IPS DF 4.7 (cell line): ENCODE data around the gene TRPM3.

Experiments used
- DNase-seq: peaks from one replicate; pipeline ENCODE4 v3.0.0-alpha.2; 2013; ENCODE audit warnings: low spot score; ENCODE audit errors: extremely low read depth

TRPM3 gene

DNA sequence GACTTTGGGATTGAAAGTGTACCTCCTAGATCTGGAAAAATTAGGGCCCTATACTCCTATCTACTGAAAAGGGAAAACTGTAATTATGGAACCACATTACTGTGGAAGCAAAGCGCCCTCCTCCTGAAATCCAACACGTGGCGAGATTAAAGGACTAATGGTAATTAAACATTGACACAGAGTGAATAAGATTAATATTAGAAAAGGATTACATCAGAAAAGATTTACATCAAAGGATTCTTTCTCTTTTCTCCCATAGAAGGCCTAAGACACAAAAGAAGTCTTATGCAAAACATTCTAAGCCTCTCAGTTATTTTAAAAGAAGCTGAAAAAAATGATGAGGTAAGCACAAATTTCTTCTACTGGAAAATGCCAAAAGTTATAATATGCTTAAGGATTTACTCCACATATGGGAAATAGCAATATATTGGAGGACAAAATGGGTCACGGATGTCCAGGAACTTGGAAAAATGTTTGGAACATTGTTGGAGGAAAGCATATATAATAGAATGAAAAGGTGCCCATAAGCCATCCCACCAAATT, 227.8 kb downstream of the TRPM3 start:
- DNase-seq, result no peak

- no peak for DNase-seq
Observed at GRCh38 chr9:70888471-70888870, 232.9 kb downstream of the TRPM3 start.

- no peak for DNase-seq
Observed at GRCh38 chr9:70887826-70888225, 233.6 kb downstream of the TRPM3 start.

DNA sequence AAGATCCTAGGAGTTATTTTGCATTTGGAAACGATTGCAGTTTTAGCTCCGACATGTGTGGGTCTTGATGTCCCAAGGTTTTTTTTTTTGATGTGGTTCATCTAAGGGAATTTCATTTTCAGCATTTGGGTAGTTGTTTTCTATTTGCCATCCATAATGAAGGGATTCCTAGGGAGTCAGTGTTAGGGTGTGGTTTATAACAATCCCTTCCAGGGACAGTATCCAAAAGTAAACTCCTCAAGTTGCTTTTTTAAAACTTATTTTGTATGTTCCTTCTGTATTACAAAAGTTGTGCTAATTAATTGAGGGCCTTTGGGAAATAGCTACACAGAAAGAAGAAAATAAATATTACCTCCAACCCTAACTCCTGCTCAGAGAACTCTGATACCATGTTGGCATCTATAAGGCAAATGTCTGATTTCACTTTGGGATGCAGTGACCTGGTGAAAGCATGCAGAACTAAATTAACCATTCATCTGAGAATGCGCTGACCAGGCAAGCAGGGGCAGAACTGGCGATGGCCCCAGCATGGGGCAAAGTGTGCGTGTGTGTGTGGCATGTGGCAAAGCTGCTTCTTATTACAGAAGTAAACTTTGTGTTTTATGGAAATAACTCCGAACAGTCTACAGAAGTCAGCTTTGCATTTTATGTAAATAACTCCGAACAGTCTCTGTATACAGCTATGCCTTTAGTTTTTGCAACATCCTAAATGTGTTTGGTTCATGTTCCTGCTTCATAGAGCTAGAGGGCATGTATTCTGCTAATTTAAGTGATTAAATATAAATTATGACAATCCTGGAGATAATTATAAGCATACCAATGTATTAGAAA, 237.2 kb downstream of the TRPM3 start:
- DNase-seq, result no peak

GRCh38 chr9:70883056-70883455, 238.4 kb downstream of the TRPM3 start:
- DNase-seq, result no peak

- no peak for DNase-seq
Observed at GRCh38 chr9:70881333-70881732, 240.1 kb downstream of the TRPM3 start.

DNA sequence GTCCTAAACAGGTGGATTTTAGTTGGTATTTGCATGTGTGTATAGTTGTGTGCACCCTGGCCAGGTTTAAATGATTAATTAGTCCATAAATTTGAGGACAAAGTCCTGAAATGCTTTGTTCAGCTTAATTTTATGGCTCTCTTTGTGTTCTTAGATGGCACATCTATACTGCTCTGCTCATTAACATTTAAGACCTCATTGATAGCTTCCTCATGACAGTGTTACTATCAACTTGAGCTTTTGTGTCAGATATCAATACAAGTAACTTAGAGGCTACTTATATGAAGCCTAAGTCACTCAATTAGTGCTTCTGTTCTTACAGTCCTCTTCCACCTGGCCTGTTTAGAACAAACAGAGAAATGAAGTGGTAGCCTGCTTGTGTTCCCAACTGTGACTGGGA, 240.9 kb downstream of the TRPM3 start:
- no peak for DNase-seq

- DNase-seq, result no peak
Observed at GRCh38 chr9:70878576-70878975, 242.8 kb downstream of the TRPM3 start.

DNA sequence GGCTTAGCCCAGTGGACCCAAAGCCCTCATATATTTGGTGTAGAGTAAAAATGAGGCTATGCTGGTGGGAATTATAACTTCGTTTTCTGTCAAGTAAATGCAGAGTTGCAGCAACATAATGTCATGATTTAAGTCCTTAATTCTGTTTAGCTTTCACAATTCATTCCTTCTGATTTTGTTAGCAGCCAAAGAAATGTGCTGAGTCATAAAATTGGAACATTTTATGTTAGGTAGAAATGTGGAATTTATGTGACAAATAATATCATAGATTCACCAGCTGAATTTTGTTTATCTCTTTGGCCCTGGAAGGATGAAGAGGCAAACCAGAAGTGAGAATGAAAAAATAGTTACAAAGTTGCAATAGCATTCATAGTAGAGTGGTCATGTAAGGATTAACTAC, 247.0 kb downstream of the TRPM3 start:
- DNase-seq, result no peak

DNA sequence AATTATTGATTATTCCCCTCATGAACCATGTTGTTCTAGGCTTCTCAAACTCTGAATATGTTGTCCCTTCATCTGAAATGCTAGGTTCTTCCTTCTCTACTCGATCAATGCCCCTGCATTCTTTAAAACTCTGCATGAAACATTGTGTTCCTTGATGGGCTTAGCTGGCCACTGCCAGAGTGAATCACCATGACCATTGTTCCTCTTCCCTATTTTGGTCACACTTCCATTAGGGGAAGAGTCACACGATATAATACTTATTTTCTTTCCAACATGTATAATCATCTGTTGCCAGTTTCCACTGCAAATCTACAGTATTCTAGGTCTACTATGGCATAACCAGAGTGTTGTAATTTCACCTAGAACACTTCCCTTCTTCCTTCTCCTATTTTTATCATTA, 247.9 kb downstream of the TRPM3 start:
- DNase-seq, result no peak

DNA sequence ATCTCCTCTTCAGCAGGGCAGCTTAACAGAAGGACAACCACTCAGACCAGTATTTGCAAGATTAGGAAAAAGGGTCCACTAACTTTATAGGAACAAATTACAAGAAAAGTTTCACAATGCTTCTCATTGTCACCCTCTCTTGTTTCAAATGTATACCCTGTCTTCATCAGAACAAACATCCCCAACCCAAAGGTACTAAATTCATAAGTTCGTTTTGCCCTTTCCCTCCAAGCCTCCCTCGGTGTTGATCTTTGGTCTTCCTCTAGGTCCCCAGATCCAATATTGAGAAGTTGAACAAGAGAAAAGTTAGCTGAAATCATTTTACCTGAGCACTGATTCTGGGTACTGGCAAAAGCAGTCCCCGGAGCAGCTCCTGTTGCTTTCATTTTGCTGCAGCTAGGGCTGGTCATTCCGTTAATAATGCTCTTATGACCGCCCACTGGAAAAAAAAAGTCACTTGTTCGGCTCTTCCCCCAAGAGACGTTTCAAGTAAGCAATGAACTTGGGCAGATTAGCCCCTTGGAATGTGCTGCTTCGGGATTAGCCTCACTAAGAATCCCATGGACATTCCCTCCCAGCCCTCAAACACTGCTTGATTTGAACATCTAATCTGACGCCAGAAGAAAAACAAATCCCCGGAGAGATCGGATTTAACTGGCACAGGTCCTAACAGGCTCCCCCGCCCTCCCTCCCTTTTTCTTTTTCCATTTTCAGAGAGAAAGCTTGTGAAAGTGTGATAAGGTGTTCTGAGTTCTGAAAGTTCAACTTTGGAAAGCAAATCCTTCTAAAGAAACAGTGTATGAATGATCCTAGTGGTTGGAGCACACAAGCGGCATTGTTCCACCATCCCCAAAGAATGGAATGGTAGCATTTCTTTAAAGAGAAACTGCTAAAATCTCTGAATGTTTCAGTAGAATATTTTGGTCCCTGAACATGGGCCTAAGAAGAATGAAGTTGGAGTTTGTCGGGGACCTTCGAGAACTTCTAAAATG, 252.5 kb downstream of the TRPM3 start:
- DNase-seq, result no peak

DNA sequence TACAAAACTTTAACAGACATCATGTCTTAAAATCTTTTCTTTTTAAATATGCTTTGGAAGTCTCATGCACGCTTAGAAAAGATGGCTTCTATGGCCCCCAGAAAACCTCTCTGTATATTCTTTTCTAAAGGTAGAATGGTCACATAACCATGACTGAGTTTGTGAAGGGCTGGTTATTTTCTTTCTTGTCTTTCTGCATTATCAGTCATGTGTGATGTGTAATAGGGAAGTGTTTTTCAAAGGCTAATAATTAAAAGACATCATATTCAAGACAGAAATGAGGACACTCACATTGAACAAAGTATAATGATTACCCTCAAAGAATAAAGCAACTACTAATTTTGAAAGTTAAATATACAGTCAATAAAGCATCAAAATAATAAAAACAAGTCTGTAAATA, 253.4 kb downstream of the TRPM3 start:
- DNase-seq, result no peak

DNA sequence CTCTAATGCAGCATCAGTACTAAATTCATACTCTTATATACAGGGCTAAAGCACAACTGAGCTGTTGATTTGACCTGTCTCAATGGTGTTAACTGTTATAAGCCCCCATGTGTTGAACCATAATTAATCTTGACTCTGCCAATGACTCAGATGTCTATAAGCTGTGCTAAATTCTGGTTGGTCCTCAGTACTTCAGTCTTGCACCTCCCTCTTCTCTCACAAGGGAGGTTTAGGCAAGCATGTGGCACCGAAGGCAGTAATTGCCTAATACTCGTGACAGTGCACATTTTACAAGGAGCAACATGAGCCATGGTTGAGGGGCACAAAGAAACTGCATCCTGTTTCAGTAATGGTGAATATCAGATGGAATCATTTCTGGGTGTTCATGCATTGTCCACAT, 255.9 kb downstream of the TRPM3 start:
- DNase-seq, result no peak

GRCh38 chr9:70861797-70862196, 259.6 kb downstream of the TRPM3 start:
- no peak for DNase-seq

DNA sequence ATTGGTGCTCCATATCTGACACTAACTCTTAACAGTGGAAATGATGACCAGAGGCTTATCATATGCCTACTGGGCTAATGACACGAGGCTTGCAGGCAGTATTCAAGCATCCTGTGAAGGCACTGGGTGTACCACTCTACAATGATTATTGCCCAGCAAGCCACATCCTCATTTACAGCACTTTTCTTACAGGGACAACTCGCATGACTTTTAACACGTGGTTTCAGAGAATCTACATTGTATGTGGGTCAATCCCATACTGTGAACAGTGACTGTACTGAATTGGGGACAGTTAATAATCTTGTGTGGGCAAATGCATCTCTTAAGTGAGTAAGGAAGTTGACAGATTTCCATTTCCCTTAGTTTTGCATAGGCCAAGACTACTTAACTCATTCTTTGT, 260.0 kb downstream of the TRPM3 start:
- no peak for DNase-seq

DNA sequence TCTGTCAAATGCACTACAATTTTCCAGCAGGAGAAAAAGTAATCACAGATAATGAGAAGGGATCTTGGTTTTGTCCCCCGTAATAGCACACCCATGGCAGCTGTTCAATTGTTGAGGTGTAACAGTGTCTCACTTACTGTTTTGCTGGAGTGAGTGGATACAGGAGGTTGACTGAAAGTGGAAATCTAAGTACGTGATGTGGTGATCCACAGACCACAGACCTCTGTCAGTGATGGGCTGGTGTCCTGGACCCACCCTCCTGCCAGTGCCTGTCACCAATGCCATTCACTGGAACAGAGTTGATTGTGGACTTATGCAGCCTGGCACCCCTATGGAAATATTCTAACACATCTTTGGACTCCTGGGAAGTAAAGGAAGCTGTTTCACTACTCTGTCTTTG, 261.7 kb downstream of the TRPM3 start:
- no peak for DNase-seq

DNA sequence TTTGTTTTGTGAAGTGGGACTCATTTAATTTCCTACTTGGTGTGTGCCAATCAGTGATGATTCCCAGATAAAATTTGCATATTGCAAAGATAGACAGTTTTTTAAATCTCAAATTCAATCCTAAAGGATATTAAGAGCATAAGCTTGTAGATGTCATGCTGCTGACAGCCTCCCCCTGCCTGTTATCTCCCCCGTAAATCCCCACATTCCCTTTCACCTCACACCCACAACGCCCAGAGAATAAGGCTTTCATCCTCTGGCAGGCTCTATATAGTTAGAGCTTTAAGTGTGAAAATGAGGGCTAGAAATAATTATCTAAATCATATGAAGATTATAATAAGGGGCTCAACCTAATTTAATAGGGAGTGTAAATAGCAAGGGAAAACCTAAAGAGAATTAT, 265.0 kb downstream of the TRPM3 start:
- DNase-seq, result no peak

DNA sequence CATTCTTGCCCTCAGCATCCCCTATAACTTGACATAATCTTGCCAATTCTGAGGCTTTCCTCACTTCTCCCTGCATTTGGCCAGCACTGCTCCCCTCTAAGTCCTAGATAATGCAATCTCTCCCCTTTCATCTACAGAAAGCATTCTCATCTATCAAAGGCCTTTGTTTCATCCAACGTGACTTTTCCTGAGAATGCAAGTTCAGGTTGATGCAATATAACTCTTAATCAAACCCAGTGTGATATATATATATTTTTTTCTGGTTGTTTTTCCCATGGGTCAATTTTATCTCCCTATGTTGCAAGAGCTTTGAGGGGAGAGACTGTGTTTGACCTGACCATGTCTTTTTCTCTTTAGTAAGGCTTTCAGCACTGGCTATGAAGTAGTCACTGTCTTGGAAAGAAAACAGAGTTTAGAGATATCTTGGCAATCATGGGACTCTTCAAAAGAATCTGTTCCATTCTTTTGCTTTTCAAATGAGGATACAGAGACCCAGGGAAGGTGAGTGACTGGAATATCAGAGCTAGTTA, 268.6 kb downstream of the TRPM3 start:
- DNase-seq, result no peak

GRCh38 chr9:70840266-70840665, 281.2 kb downstream of the TRPM3 start:
- no peak for DNase-seq

DNA sequence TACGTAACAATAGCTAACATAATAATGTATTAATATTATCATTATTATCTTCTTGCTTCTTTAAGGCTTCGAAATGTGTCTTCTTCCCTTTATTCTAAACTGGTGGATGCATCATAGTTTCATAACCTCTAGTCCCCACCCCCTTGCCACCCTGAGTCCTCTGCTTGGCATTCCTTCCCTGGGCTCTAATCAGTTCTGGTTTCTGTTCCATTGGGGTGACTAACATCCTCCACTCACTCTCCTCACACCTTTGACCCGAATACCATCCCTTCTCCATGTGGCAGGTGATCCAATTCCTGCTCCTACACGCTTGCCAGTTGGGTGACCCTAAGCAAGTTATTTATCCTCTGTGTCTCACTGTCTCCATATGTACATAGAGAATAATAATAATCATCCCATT, 286.1 kb downstream of the TRPM3 start:
- DNase-seq, result no peak

DNA sequence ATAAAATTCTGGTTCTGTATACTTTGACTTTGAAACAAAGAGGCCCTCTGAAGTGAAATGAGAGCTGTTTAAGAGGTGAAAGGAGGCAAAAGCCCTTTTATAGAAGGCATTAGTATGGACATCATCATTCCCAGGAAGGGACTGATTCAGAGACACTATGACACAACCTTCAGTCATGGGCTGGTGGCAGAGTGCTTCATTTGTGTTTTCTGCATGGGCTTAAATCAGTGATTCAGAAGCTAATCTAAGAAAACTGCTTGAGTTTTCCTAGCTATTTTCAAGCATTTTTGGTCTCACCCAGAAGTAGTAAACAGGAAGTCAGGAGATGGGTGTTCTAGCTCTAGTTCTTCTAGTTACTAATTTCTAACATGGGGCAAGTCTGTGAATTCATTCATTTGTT, 288.9 kb downstream of the TRPM3 start:
- no peak for DNase-seq

GRCh38 chr9:70830618-70831017, 290.8 kb downstream of the TRPM3 start:
- DNase-seq, result no peak
